B cell (primary cell): ENCODE results near the gene DNALI1. TPM values are rescaled to one million over a fixed set of nuclear protein-coding genes. Genes with fewer than 3 reads are reported as not detected.

Experiments
- ATAC-seq: fragments of 200-7000 bp; cut with Tn5 transposase; one replicate; pipeline ENCODE4 v1.10.0; 2021; ENCODE audit warnings: low read depth, mild to moderate bottlenecking, moderate number of reproducible peaks, moderate library complexity
- CTCF ChIA-PET: fragments of 350-600 bp; sonication (Branson Sonifier 250); formaldehyde crosslinking; loops from one replicate; lab custom pipeline; 2021; ENCODE audit warnings: antibody characterized with exemption, inconsistent platforms; lab: Charles Lee
- POLR2A ChIA-PET: fragments of 350-600 bp; sonication (Branson Sonifier 250); formaldehyde crosslinking; loops from one replicate; lab custom pipeline; 2021; ENCODE audit warnings: antibody characterized with exemption; lab: Charles Lee
- DNase-seq: peaks from one replicate; pipeline ENCODE4 v3.0.0; 2013
- H2AFZ ChIP-seq: 2 replicates; pipeline ENCODE4 v1.6.1; 2012; ENCODE audit warnings: mild to moderate bottlenecking, low read depth, low read length; ENCODE audit not compliant: insufficient read depth, poor library complexity, severe bottlenecking
- H3K27ac ChIP-seq, 2 donors: 1 replicate in 1 of 2; 2 replicates in 1 of 2; pipeline ENCODE4 v1.5.1; 2012 to 2013; ENCODE audit warnings: low read length in 2 of 2, mild to moderate bottlenecking in 2 of 2, moderate library complexity in 1 of 2
- H3K27me3 ChIP-seq, 4 experiments: fragments of 200-600 bp in 1 of 4; sonication (generic) in 1 of 4; replicated peaks in 1 of 4; 1 replicate in 2 of 4; 2 replicates in 2 of 4; pipeline versions ENCODE4 v1.6.1 to v1.7.0; 2013 to 2016; ENCODE audit warnings: low read length in 3 of 4, mild to moderate bottlenecking in 2 of 4, mixed read lengths in 1 of 4, moderate library complexity in 1 of 4; ENCODE audit not compliant: insufficient read depth in 4 of 4, control insufficient read depth in 3 of 4; ENCODE audit errors: control extremely low read depth in 1 of 4
- H3K36me3 ChIP-seq, 2 experiments: replicated peaks in 1 of 2; 1 replicate in 1 of 2; 2 replicates in 1 of 2; pipeline versions ENCODE4 v1.6.1 to v1.7.1; 2013; ENCODE audit warnings: low read length in 1 of 2; ENCODE audit not compliant: insufficient read depth in 2 of 2, control insufficient read depth in 1 of 2; ENCODE audit errors: control extremely low read depth in 1 of 2, extremely low read depth in 1 of 2
- H3K4me1 ChIP-seq, 2 donors: fragments of 200-600 bp in 1 of 2; sonication (generic) in 1 of 2; 1 replicate in 1 of 2; 2 replicates in 1 of 2; pipeline versions ENCODE4 v1.5.1 to v1.6.1; 2013 to 2017; ENCODE audit warnings: low read length in 2 of 2; ENCODE audit not compliant: control insufficient read depth in 2 of 2, insufficient read depth in 2 of 2
- H3K4me2 ChIP-seq: replicated peaks from 2 replicates; pipeline ENCODE3; 2012; ENCODE audit warnings: mild to moderate bottlenecking, low read depth, low read length; ENCODE audit not compliant: poor library complexity, severe bottlenecking
- H3K4me3 ChIP-seq, 5 experiments: fragments of 200-600 bp in 1 of 5; sonication (generic) in 1 of 5; 1 replicate in 3 of 5; 2 replicates in 2 of 5; pipeline versions ENCODE4 v1.5.1 to v1.7.0; 2011 to 2016; ENCODE audit warnings: low read length in 4 of 5, mild to moderate bottlenecking in 4 of 5, low read depth in 2 of 5, control low read depth in 1 of 5, moderate library complexity in 1 of 5; ENCODE audit not compliant: insufficient read depth in 1 of 5; ENCODE audit errors: control extremely low read depth in 1 of 5, extremely low read depth in 1 of 5
- H3K79me2 ChIP-seq: fragments of 200-600 bp; sonication (generic); one replicate; pipeline ENCODE4 v1.6.0; 2016; ENCODE audit warnings: low read length; ENCODE audit not compliant: control insufficient read depth, insufficient read depth
- H3K9ac ChIP-seq: fragments of 200-600 bp; sonication (generic); 2 replicates; pipeline ENCODE4 v1.6.1; 2017; ENCODE audit warnings: mild to moderate bottlenecking, low read length, moderate library complexity
- H3K9me3 ChIP-seq, 3 donors: one replicate each; pipeline versions ENCODE4 v1.6.1 to v1.7.1; 2013; ENCODE audit warnings: low read length in 2 of 3; ENCODE audit not compliant: control insufficient read depth in 2 of 3, insufficient read depth in 1 of 3; ENCODE audit errors: control extremely low read depth in 1 of 3
- H4K20me1 ChIP-seq: 2 replicates; pipeline ENCODE4 v1.6.0; 2012; ENCODE audit warnings: mild to moderate bottlenecking, low read length; ENCODE audit not compliant: insufficient read depth, control insufficient read depth, poor library complexity, severe bottlenecking
- H3K27ac Mint-ChIP-seq: one replicate; pipeline ENCODE4 v1.8.0; 2021; ENCODE audit warnings: mixed read lengths
- H3K27me3 Mint-ChIP-seq: one replicate; pipeline ENCODE4 v1.8.0; 2021; ENCODE audit warnings: mixed read lengths
- H3K4me1 Mint-ChIP-seq: one replicate; pipeline ENCODE4 v1.8.0; 2021; ENCODE audit warnings: mixed read lengths
- H3K4me3 Mint-ChIP-seq: one replicate; pipeline ENCODE4 v1.8.0; 2021; ENCODE audit warnings: mixed read lengths
- H3K9me3 Mint-ChIP-seq: one replicate; pipeline ENCODE4 v1.8.0; 2022; ENCODE audit warnings: mixed read lengths; ENCODE audit not compliant: insufficient read depth
- CTCF ChIP-seq: fragments of 200-600 bp; IDR thresholded peaks from one replicate; pipeline ENCODE4 v1.8.0; 2022; ENCODE audit warnings: antibody characterized with exemption, mild to moderate bottlenecking
- EZH2 ChIP-seq: IDR thresholded peaks from 2 replicates; pipeline ENCODE4 v1.6.1; 2012; ENCODE audit warnings: borderline replicate concordance, low read depth, mild to moderate bottlenecking, moderate library complexity, low read length; ENCODE audit not compliant: insufficient read depth, poor library complexity, severe bottlenecking
- WGBS: methylation state at CpG from one replicate; pipeline ENCODE4 v1.1.5; 2013; ENCODE audit warnings: missing lambda C conversion rate; ENCODE audit not compliant: insufficient coverage; 5-methylcytosine and 5-hydroxymethylcytosine counted together
- intact Hi-C: fragments of 100-400 bp; cut with micrococcal nuclease; formaldehyde crosslinking; loops from one replicate; pipeline ENCODE4 v1.10.0; 2022
- polyA plus RNA-seq: library from polyadenylated mRNA; depleted of rRNA; stranded (reverse); fragments of >200 nt; gene quantifications from 2 replicates; pipeline ENCODE4 v1.2.3, GENCODE V29; 2012
- total RNA-seq, 2 donors: library from RNA; stranded (reverse); fragments of 120-200 nt in 1 of 2; gene quantifications; 1 replicate in 1 of 2; 2 replicates in 1 of 2; pipeline versions ENCODE4 v1.2.3 to v1.2.4, GENCODE V29; 2013 to 2022

The DNALI1 gene
- total and polyA plus RNA-seq, 2 donors (not counting 1 experiment from before 2014, with no cell fraction given), result not detected

- H3K4me3 Mint-ChIP-seq, result no peak overlapping the region
- H3K27me3 ChIP-seq, result peaks cover 0 to 3% (median 1%) of the 10 kb centered on the region in 4 experiments
- no peaks in the 10 kb centered on the region for H4K20me1 ChIP-seq
- ChIA-PET POLR2A (no interaction called here), CTCF (interaction anchor here (1.3 to 13.5 kb wide), 3 partner anchors 79 to 258 kb away, joined by 4 to 328 read pairs (median 27); partner anchors contain the start of gene MTF1)
- H3K9me3 ChIP-seq, result no peaks in the 10 kb centered on the region
- intact Hi-C loops, result no loop called here
- no peak overlapping the region for H2AFZ ChIP-seq
- H3K4me1 ChIP-seq, result peaks cover 4% of the 10 kb centered on the region in 2 donors
- no peaks in the 10 kb centered on the region for H3K9me3 Mint-ChIP-seq
- no peak overlapping the region for H3K4me2 ChIP-seq
- H3K79me2 ChIP-seq, result no peaks in the 10 kb centered on the region
- H3K36me3 ChIP-seq, result no peaks in the 10 kb centered on the region
- no peak for TF ChIP-seq EZH2
- no peak for TF ChIP-seq CTCF
- ATAC-seq (no peak), DNase-seq (no peak)
- H3K27ac ChIP-seq, result no peak overlapping the region
- H3K4me3 ChIP-seq, result no peak overlapping the region
- no peaks in the 10 kb centered on the region for H3K4me1 Mint-ChIP-seq
- H3K9ac ChIP-seq, result no peak overlapping the region
- no peak overlapping the region for H3K27ac Mint-ChIP-seq
- H3K27me3 Mint-ChIP-seq, result peaks cover 9% of the 10 kb centered on the region
Measured at GRCh38 chr1:37601441-37601840, 44.7 kb downstream of the DNALI1 start.

- ChIA-PET CTCF (interaction anchor here (0.7 to 13.5 kb wide), 27 partner anchors 8 to 1232 kb away, joined by 3 to 328 read pairs (median 4); partner anchors contain the start of genes GNL2, MTF1 and SNIP1), POLR2A (interaction anchor here (0.6 kb wide), 2 partner anchors 16 to 79 kb away, joined by 3 read pairs; no protein-coding TSS in a partner anchor)
- Mint-ChIP-seq H3K4me3 (no peak overlapping the region), H3K27me3 (peaks cover 12% of the 10 kb centered on the region), H3K4me1 (no peaks in the 10 kb centered on the region), H3K9me3 (no peaks in the 10 kb centered on the region), H3K27ac (no peak overlapping the region)
- no peak overlapping the region for H3K27ac ChIP-seq
- peak; percentile 66 for DNase-seq
- ATAC-seq, result peak; percentile 64
- no peaks in the 10 kb centered on the region for H3K9me3 ChIP-seq
- no peak overlapping the region for H3K4me3 ChIP-seq
- no peaks in the 10 kb centered on the region for H3K36me3 ChIP-seq
- H3K4me2 ChIP-seq, result peak overlapping the region; percentile 51
- no peak overlapping the region for H3K9ac ChIP-seq
- peaks cover 4% of the 10 kb centered on the region in 2 donors for H3K4me1 ChIP-seq
- 37% methylated on average over 6 of the region's 8 CpGs for WGBS
- no peaks in the 10 kb centered on the region for H4K20me1 ChIP-seq
- no peak overlapping the region for H2AFZ ChIP-seq
- intact Hi-C loops, result loop anchor here (1.0 kb wide), 1 partner anchor 79 kb away; no protein-coding TSS in a partner anchor
- no peaks in the 10 kb centered on the region for H3K79me2 ChIP-seq
- H3K27me3 ChIP-seq, result peaks cover 0 to 3% (median 1%) of the 10 kb centered on the region in 4 experiments
- peak; percentile 83 for TF ChIP-seq CTCF
- no peak for TF ChIP-seq EZH2
Measured at GRCh38 chr1:37602750-37603694, 46.3 kb downstream of the DNALI1 start.
